ENCODE measurements around the gene CYP3A4. TPM values are rescaled to one million over a fixed set of nuclear protein-coding genes. Genes with fewer than 3 reads are reported as not detected.
"Not testable (repeated sequence)": the region's sequence is repeated elsewhere in the genome, so short reads cannot be mapped to it uniquely, and the experiment has no call there.

Gene CYP3A4
- total RNA-seq, 2 experiments from 2014 or later = not detected

DNA sequence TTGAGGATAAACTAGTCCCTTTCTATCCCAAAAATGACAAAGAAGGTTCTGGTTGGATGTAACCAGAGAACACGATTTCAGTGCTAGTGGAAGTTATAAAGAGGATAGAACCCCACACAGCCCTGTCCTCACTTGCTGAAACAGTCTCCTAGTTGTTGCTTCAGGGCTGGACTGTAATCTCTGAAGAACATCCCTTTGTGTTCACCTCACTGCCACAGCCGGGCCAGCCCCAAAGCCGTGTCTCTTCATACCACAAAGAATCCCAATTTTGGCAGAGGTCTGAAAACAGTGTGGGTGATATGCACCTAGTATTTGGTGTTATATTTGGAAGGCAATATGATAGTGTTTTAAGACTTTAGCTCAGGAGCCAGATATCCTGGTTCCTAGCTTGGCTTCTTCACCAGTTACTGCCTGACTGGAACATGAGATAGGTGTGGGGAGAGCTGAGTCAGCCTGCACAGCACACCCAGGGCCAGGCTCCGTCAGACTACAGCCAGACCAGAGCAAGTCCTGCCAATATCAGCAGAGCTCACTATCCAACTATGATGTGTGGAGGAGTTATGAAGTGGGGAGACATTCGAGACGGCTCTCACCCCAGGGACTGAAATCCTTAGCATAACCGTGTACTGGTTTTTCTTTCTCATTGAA lies 21.2 kb downstream of the CYP3A4 start:
- Mint-ChIP-seq H3K27me3 (no peaks in the 10 kb centered on the region), H3K27ac (no peak overlapping the region), H3K36me3 (ENCODE audit: low read depth) (no peaks in the 10 kb centered on the region), H3K9me3 (no peaks in the 10 kb centered on the region), H3K4me3 (no peak overlapping the region), H3K4me1 (peaks cover 4% of the 10 kb centered on the region)
- ChIA-PET POLR2A (no interaction called here), CTCF (no interaction called here)
- DNase-seq = no peak

DNA sequence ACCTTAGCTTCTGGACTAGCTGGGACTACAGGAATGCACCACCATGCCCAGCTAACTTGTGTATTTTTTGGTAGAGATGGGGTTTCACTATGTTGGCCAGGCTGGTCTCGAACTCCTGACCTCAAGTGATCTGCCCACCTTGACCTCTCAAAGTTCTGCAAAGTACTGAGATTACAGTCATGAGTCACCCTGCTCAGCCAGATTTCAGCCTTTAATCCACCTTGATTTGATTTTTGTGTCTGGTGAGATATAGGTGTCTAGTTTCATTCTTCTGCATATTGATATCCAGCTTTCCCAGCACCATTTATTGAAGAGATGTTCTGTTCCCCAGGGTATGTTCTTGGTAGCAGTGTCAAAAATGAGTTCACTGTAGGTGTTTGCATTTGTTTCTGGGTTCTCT lies 28.9 kb downstream of the CYP3A4 start:
- H3K36me3 Mint-ChIP-seq (ENCODE audit: low read depth) = no peaks in the 10 kb centered on the region
- H3K4me1 Mint-ChIP-seq = no peaks in the 10 kb centered on the region
- no peak for DNase-seq
- ChIA-PET CTCF (no interaction called here), POLR2A (no interaction called here)
- H3K4me3 Mint-ChIP-seq = no peak overlapping the region
- H3K9me3 Mint-ChIP-seq = no peaks in the 10 kb centered on the region
- no peak overlapping the region for H3K27ac Mint-ChIP-seq
- peaks cover 19% of the 10 kb centered on the region for H3K27me3 Mint-ChIP-seq

- Mint-ChIP-seq H3K4me1 (no peaks in the 10 kb centered on the region), H3K4me3 (no peak overlapping the region), H3K36me3 (ENCODE audit: low read depth) (no peaks in the 10 kb centered on the region), H3K27ac (no peak overlapping the region), H3K9me3 (no peaks in the 10 kb centered on the region), H3K27me3 (peaks cover 19% of the 10 kb centered on the region)
- DNase-seq = no peak
- POLR2A ChIA-PET = no interaction called here
- CTCF ChIA-PET = no interaction called here
Observed at GRCh38 chr7:99752356-99752755, 31.6 kb downstream of the CYP3A4 start.

DNA sequence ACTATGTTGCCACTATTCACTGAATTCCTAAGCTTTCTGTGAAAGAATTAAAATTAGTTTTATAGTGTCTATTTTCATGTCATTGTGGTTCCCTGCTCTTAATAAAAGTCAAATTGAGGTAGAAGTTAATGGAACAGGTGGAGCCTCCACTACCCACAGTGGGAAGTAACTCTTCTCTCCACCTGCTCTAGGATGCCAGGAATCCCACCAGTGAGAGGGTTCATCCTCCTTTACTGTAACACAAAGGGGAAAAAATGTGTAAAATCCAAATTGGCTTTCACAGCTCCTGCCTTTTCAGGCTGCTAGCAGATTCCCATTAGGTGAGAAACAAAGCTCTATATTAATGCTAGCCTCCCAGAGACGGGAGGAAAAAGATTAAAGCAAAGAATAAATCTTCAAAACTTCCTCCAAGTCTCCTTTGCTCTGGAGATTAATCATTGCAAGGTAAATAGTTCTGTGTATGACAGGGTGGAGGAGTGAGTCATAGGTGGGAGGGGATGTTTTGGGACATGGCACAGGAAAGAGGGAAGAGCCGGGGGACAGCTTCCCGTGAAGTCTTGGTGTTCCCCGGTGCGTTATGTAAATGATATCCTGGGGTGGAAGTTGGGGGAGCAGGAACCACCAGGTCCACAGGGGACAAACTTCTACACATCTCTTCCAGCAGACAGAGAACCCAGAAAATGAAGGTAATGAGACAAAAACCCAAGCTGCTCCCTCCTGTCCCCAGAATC lies 32.5 kb downstream of the CYP3A4 start:
- POLR2A ChIA-PET = not testable (repeated sequence)

GRCh38 chr7:99748846-99749579 lies 35.0 kb downstream of the CYP3A4 start:
- Mint-ChIP-seq H3K9me3 (no peaks in the 10 kb centered on the region), H3K36me3 (ENCODE audit: low read depth) (no peaks in the 10 kb centered on the region), H3K27ac (no peak overlapping the region), H3K4me3 (no peak overlapping the region), H3K4me1 (no peaks in the 10 kb centered on the region), H3K27me3 (peaks cover 15% of the 10 kb centered on the region)
- DNase-seq = no peak
- ChIA-PET CTCF (no interaction called here), POLR2A (no interaction called here)

More for the DNA sequence above, 32.5 kb downstream of the CYP3A4 start:
- DNase-seq; H3K27ac Mint-ChIP-seq; H3K36me3 Mint-ChIP-seq (ENCODE audit: low read depth); CTCF ChIA-PET; H3K4me1 Mint-ChIP-seq; H3K9me3 Mint-ChIP-seq; H3K4me3 Mint-ChIP-seq: not testable (repeated sequence)
- H3K27me3 Mint-ChIP-seq = peaks cover 21% of the 10 kb centered on the region

DNA sequence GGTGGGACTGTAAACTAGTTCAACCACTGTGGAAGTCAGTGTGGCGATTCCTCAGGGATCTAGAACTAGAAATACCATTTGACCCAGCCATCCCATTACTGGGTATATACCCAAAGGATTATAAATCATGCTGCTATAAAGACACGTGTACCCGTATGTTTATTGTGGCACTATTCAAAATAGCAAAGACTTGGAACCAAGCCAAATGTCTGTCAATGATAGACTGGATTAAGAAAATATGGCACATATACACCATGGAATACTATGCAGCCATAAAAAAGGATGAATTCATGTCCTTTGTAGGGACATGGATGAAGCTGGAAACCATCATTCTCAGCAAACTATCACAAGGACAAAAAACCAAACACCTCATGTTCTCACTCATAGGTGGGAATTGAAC lies 37.1 kb downstream of the CYP3A4 start:
- DNase-seq; H3K27ac Mint-ChIP-seq; CTCF ChIA-PET; H3K36me3 Mint-ChIP-seq (ENCODE audit: low read depth); H3K27me3 Mint-ChIP-seq; POLR2A ChIA-PET; H3K4me3 Mint-ChIP-seq; H3K4me1 Mint-ChIP-seq; H3K9me3 Mint-ChIP-seq: not testable (repeated sequence)

- H3K36me3 Mint-ChIP-seq (ENCODE audit: low read depth); H3K27ac Mint-ChIP-seq; H3K27me3 Mint-ChIP-seq; H3K9me3 Mint-ChIP-seq; CTCF ChIA-PET; H3K4me1 Mint-ChIP-seq; H3K4me3 Mint-ChIP-seq; POLR2A ChIA-PET; DNase-seq: not testable (repeated sequence)
Observed at GRCh38 chr7:99745395-99745794, 38.6 kb downstream of the CYP3A4 start.

DNA sequence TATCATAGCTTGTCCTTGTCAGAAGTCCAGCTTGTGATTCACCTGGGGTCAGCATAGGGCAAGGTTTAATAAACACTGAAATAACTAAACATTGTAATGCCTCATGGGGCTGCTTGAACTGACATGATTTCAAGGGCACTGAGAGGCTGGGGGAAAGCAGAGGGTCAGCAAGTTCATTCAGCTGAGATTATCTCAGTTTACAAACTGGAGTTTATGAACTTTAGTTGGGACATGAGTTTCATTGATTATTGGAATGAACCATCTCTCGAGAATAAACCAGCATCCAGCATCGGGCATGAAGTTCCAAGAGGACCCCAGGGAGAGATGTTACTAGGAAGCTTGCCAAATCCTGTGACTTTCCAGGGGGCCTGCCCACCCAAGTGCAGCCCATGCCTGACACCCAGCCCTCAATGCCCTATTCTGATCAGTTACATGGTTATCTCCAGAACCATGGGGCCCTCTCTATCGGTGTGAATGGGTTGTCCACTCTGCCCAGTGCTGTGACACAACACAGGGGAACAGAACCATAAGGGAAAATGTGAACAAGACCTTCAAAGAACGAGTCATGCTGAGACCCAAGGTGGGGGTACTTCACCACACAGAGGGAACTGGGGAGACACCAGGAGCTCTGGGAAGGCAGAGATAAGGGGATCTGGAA lies 41.1 kb downstream of the CYP3A4 start:
- Mint-ChIP-seq H3K27me3 (peaks cover 3% of the 10 kb centered on the region), H3K36me3 (ENCODE audit: low read depth) (peaks cover 3% of the 10 kb centered on the region), H3K4me1 (peaks cover 9% of the 10 kb centered on the region), H3K27ac (no peak overlapping the region), H3K9me3 (no peaks in the 10 kb centered on the region), H3K4me3 (no peak overlapping the region)
- DNase-seq = no peak
- ChIA-PET CTCF (no interaction called here), POLR2A (no interaction called here)

DNA sequence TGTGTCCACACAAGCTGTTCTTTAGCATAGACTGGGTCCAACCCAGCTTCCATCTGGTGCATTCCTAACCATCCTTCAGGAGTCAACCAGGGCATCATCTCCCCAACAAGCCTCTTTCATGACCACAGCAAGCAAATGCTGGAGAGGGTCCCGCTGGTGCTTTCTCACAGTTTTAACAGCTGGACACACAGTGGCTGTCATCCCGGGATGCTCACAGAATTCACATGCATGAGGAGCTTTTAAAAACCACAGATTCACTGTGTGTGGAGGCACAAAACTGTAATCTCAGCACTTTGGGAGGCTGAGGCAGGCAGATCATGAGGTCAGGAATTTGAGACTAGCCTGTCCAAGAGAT lies 42.6 kb downstream of the CYP3A4 start:
- no peaks in the 10 kb centered on the region for H3K9me3 Mint-ChIP-seq

GRCh38 chr7:99740573-99741440 lies 43.2 kb downstream of the CYP3A4 start:
- ChIA-PET CTCF (no interaction called here), POLR2A (no interaction called here)
- Mint-ChIP-seq H3K27me3 (no peaks in the 10 kb centered on the region), H3K27ac (no peak overlapping the region), H3K9me3 (no peaks in the 10 kb centered on the region), H3K36me3 (ENCODE audit: low read depth) (peaks cover 3% of the 10 kb centered on the region), H3K4me3 (no peak overlapping the region), H3K4me1 (peaks cover 9% of the 10 kb centered on the region)
- DNase-seq = no peak

More for the DNA sequence above, 42.6 kb downstream of the CYP3A4 start:
- CTCF ChIA-PET = interaction anchor here (0.6 kb wide), 1 partner anchor 47 kb away, joined by 3 read pairs; no protein-coding TSS in a partner anchor
- Mint-ChIP-seq H3K4me3 (no peak overlapping the region), H3K36me3 (ENCODE audit: low read depth) (peaks cover 3% of the 10 kb centered on the region), H3K27ac (no peak overlapping the region), H3K27me3 (peaks cover under 1% of the 10 kb centered on the region), H3K4me1 (peaks cover 9% of the 10 kb centered on the region)
- POLR2A ChIA-PET = no interaction called here
- DNase-seq = no peak

DNA sequence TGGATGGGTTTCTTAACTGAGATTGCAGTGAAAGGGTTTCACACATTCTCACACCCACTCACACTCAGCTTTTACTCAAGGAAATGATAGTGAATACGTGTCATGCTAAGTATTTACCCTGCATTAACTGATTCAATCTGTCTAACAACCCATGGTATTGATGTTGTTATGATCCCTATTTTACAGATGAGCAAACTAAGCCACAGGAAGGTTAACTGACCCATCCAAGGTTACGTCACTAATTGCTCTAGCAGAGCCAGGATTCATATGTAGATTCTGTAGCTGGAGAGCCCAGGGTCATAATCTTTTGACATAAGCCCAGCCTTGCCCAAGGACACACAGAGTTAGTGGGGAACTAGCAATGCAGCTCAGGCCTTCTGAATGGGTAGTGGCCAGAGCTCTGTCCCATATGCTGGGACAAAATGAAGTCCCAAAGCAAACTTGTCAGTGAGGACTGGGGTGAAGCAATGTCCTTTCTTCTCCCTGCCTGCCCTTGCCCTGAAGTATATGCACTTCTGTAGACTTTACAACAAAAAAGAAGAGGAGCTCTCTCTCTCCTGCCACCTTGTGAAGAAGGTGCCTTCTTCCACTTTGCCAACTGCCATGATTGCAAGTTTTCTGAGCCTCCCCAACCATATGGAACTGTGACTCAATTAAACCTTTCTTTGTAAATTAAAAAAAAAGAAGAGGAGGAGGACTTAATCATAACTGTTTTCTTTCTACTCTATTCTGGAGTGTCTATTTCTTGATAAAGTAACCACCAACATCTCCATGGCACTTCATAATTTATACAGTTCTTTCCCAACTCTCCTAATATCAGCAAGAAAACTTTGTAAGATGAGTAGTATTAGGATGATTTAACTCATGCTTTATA lies 44.0 kb downstream of the CYP3A4 start:
- no peak overlapping the region for H3K27ac Mint-ChIP-seq

GRCh38 chr7:99737726-99738125 lies 46.3 kb downstream of the CYP3A4 start:
- no peak for DNase-seq
- Mint-ChIP-seq H3K27me3 (no peaks in the 10 kb centered on the region), H3K4me3 (no peak overlapping the region), H3K27ac (no peak overlapping the region), H3K4me1 (peaks cover 9% of the 10 kb centered on the region), H3K9me3 (no peaks in the 10 kb centered on the region), H3K36me3 (ENCODE audit: low read depth) (peaks cover 3% of the 10 kb centered on the region)
- POLR2A ChIA-PET = no interaction called here
- CTCF ChIA-PET = no interaction called here

More for the DNA sequence above, 44.0 kb downstream of the CYP3A4 start:
- Mint-ChIP-seq H3K4me3 (no peak overlapping the region), H3K36me3 (ENCODE audit: low read depth) (peaks cover 3% of the 10 kb centered on the region), H3K4me1 (peaks cover 9% of the 10 kb centered on the region), H3K27me3 (no peaks in the 10 kb centered on the region), H3K9me3 (no peaks in the 10 kb centered on the region)
- no peak for DNase-seq
- CTCF ChIA-PET = no interaction called here
- POLR2A ChIA-PET = no interaction called here

Measured in activated CD4-positive, alpha-beta memory T cell treated with anti-CD3 and anti-CD28 coated beads, Interleukin-2, amount 10 ng/mL, durations not matched to agents 7 days and 5 days (primary cell).